ENCODE measurements around the gene ALPK1. TPM values are rescaled to one million over a fixed set of nuclear protein-coding genes. Genes with fewer than 3 reads are reported as not detected.
"Not testable (repeated sequence)": the region's sequence is repeated elsewhere in the genome, so short reads cannot be mapped to it uniquely, and the experiment has no call there.

ALPK1 gene
- total and polyA plus RNA-seq, 2 experiments from 2014 or later: 0.10 to 0.49 TPM

DNA sequence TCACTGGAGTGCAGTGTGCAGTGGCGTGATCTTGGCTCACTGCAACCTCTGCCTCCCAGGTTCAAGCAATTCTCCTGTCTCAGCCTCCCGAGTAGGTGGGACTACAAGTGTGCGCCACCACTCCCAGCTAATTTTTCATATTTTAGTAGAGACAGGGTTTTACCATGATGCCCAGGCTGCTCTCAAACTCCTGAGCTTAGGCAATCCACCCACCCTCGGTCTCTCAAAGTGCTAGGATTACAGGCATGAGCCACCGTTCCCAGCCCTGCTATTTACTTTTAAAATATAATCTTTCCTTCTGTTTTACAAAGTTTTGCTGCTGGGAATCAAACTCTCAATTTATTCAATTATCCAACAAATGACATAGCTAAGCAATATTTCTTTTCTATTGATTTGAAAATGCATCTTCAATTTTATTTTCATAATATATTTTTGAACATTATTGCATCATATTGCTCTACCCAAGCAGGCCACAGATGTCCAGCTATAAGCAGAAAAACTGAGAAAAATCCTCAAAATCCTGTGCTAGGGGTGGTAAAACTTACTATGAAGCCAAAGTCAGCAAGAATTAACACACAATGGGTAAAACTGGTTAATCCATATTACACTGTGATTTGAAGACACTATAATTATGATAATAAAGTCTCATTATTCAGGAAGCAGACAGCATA is 16.6 kb upstream of the ALPK1 start:
- Histone ChIP-seq H2AFZ (no peak overlapping the region), H4K20me1 (replicated peaks; ENCODE audit: insufficient read depth) (no peaks in the 10 kb centered on the region), H3K4me3 (no peak overlapping the region), H3K27ac (ENCODE audit: low read depth) (no peak overlapping the region), H3K79me2 (replicated peaks; ENCODE audit: insufficient read depth) (no peaks in the 10 kb centered on the region), H3K36me3 (ENCODE audit: insufficient read depth) (no peaks in the 10 kb centered on the region), H3K27me3 (ENCODE audit: insufficient read depth) (peaks cover 23% of the 10 kb centered on the region), H3K4me1 (ENCODE audit: insufficient read depth) (peaks cover 5% of the 10 kb centered on the region; the same call in 1 of the 2 replicates), H3K4me2 (no peak overlapping the region), H3F3A (replicated peaks; ENCODE audit: low read depth) (no peaks in the 10 kb centered on the region), H3K9me2 (ENCODE audit: insufficient read depth) (no peaks in the 10 kb centered on the region)
- H3K9me3 Mint-ChIP-seq: peaks cover 11% of the 10 kb centered on the region
- DNase-seq (ENCODE audit: low spot score) (no peak), ATAC-seq (no peak)
- TF ChIP-seq, protein P1, sequence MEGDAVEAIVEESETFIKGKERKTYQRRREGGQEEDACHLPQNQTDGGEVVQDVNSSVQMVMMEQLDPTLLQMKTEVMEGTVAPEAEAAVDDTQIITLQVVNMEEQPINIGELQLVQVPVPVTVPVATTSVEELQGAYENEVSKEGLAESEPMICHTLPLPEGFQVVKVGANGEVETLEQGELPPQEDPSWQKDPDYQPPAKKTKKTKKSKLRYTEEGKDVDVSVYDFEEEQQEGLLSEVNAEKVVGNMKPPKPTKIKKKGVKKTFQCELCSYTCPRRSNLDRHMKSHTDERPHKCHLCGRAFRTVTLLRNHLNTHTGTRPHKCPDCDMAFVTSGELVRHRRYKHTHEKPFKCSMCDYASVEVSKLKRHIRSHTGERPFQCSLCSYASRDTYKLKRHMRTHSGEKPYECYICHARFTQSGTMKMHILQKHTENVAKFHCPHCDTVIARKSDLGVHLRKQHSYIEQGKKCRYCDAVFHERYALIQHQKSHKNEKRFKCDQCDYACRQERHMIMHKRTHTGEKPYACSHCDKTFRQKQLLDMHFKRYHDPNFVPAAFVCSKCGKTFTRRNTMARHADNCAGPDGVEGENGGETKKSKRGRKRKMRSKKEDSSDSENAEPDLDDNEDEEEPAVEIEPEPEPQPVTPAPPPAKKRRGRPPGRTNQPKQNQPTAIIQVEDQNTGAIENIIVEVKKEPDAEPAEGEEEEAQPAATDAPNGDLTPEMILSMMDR (conservative IDR thresholded peaks at IDR 0.05; ENCODE audit: low read depth in 2 of 2): no peak
- H3K36me3 Mint-ChIP-seq (ENCODE audit: low read depth): peaks cover 5% of the 10 kb centered on the region; the same call in 2 of the 3 replicates
- H3K4me3 Mint-ChIP-seq: no peak overlapping the region
- peaks cover 9% of the 10 kb centered on the region for H3K4me1 Mint-ChIP-seq
- no peak overlapping the region for H3K27ac Mint-ChIP-seq
- peaks cover 16% of the 10 kb centered on the region for H3K27me3 Mint-ChIP-seq (ENCODE audit: insufficient read depth, low read depth, poor library complexity)

DNA sequence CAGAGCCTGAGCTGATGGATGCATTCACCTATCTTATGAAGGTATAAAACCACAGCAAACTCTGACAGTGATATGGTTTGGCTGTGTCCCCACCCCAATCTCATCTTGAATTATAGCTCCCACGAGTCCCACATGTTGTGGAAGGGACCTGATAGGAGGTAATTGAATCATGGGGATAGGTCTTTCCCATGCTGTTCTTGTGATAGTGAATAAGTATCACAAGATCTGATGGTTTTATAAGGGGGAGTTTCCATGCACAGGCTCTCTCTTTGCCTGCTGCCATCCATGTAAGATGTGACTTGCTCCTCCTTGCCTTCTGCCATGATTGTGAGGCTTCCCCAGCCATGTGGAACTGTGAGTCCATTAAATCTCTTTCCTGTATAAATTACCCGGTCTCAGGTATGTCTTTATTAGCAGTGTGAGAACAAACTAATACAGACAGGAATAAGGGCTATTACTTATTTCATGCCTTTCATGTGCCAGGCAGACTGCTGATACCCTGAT is 15.2 kb upstream of the ALPK1 start:
- H3K27me3 Mint-ChIP-seq (ENCODE audit: insufficient read depth, low read depth, poor library complexity): peaks cover 27% of the 10 kb centered on the region

DNA sequence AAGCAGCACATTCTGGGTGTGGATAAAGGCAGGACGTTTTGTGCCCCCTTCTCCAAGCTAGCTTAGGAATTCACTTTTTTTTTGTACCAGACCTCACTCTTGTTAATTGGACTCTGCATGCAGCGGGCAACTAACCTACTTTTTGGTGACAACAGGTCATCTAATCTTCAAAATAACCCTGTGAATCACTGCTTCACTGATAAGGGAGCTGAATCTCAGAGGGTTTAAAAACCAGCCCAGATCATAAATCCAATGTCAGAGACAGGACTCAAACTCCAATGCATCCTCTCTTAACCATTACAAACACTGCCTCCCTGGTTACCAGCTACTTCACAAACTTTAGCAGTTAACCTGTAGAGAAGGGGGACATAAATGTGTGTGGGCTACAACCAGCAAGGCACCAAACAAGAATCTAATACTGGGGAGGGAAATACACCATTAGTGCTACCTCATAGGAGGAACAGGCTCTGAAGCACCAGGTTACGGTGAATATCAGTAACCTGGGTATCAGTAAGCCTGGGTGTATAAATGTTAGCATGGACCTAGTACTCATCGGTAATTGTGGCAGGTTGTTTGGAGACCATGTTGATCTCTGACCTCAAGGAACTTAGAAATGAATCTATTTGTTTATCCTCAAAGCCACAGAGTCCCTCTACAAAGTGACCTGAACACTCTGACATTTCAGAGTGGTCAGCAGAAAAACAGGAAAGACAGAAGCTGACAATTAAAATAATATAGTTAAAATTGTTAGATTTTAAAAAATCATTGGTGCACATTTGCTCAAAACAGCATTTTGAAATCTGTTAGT is 14.1 kb upstream of the ALPK1 start:
- ATAC-seq (no peak), DNase-seq (ENCODE audit: low spot score) (no peak)
- Histone ChIP-seq H3K27me3 (ENCODE audit: insufficient read depth) (peaks cover 38% of the 10 kb centered on the region), H3F3A (replicated peaks; ENCODE audit: low read depth) (no peaks in the 10 kb centered on the region), H3K36me3 (ENCODE audit: insufficient read depth) (no peaks in the 10 kb centered on the region), H3K9me2 (ENCODE audit: insufficient read depth) (peaks cover 3% of the 10 kb centered on the region; the same call in 1 of the 2 replicates), H3K4me2 (no peak overlapping the region), H3K27ac (ENCODE audit: low read depth) (no peak overlapping the region), H3K4me3 (no peak overlapping the region), H2AFZ (no peak overlapping the region), H3K4me1 (ENCODE audit: insufficient read depth) (peaks cover 5% of the 10 kb centered on the region; the same call in 1 of the 2 replicates), H4K20me1 (replicated peaks; ENCODE audit: insufficient read depth) (no peaks in the 10 kb centered on the region), H3K79me2 (replicated peaks; ENCODE audit: insufficient read depth) (no peaks in the 10 kb centered on the region)
- no peak overlapping the region for H3K4me3 Mint-ChIP-seq
- H3K4me1 Mint-ChIP-seq: peaks cover 15% of the 10 kb centered on the region
- H3K27ac Mint-ChIP-seq: no peak overlapping the region
- peaks cover 29% of the 10 kb centered on the region for H3K27me3 Mint-ChIP-seq (ENCODE audit: insufficient read depth, low read depth, poor library complexity)
- H3K36me3 Mint-ChIP-seq (ENCODE audit: low read depth): peaks cover 11% of the 10 kb centered on the region; the same call in 2 of the 3 replicates
- peaks cover 29% of the 10 kb centered on the region for H3K9me3 Mint-ChIP-seq
- TF ChIP-seq, protein P2, sequence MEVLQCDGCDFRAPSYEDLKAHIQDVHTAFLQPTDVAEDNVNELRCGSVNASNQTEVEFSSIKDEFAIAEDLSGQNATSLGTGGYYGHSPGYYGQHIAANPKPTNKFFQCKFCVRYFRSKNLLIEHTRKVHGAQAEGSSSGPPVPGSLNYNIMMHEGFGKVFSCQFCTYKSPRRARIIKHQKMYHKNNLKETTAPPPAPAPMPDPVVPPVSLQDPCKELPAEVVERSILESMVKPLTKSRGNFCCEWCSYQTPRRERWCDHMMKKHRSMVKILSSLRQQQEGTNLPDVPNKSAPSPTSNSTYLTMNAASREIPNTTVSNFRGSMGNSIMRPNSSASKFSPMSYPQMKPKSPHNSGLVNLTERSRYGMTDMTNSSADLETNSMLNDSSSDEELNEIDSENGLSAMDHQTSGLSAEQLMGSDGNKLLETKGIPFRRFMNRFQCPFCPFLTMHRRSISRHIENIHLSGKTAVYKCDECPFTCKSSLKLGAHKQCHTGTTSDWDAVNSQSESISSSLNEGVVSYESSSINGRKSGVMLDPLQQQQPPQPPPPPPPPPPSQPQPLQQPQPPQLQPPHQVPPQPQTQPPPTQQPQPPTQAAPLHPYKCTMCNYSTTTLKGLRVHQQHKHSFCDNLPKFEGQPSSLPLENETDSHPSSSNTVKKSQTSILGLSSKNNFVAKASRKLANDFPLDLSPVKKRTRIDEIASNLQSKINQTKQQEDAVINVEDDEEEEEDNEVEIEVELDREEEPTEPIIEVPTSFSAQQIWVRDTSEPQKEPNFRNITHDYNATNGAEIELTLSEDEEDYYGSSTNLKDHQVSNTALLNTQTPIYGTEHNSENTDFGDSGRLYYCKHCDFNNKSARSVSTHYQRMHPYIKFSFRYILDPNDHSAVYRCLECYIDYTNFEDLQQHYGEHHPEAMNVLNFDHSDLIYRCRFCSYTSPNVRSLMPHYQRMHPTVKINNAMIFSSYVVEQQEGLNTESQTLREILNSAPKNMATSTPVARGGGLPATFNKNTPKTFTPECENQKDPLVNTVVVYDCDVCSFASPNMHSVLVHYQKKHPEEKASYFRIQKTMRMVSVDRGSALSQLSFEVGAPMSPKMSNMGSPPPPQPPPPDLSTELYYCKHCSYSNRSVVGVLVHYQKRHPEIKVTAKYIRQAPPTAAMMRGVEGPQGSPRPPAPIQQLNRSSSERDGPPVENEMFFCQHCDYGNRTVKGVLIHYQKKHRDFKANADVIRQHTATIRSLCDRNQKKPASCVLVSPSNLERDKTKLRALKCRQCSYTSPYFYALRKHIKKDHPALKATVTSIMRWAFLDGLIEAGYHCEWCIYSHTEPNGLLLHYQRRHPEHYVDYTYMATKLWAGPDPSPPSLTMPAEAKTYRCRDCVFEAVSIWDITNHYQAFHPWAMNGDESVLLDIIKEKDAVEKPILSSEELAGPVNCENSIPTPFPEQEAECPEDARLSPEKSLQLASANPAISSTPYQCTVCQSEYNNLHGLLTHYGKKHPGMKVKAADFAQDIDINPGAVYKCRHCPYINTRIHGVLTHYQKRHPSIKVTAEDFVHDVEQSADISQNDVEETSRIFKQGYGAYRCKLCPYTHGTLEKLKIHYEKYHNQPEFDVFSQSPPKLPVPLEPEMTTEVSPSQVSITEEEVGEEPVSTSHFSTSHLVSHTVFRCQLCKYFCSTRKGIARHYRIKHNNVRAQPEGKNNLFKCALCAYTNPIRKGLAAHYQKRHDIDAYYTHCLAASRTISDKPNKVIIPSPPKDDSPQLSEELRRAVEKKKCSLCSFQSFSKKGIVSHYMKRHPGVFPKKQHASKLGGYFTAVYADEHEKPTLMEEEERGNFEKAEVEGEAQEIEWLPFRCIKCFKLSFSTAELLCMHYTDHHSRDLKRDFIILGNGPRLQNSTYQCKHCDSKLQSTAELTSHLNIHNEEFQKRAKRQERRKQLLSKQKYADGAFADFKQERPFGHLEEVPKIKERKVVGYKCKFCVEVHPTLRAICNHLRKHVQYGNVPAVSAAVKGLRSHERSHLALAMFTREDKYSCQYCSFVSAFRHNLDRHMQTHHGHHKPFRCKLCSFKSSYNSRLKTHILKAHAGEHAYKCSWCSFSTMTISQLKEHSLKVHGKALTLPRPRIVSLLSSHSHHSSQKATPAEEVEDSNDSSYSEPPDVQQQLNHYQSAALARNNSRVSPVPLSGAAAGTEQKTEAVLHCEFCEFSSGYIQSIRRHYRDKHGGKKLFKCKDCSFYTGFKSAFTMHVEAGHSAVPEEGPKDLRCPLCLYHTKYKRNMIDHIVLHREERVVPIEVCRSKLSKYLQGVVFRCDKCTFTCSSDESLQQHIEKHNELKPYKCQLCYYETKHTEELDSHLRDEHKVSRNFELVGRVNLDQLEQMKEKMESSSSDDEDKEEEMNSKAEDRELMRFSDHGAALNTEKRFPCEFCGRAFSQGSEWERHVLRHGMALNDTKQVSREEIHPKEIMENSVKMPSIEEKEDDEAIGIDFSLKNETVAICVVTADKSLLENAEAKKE (CRISPR knock-in tag; IDR thresholded peaks at IDR 0.05): no peak

More for the DNA sequence above, 15.2 kb upstream of the ALPK1 start:
- peaks cover 37% of the 10 kb centered on the region for H3K27me3 ChIP-seq (ENCODE audit: insufficient read depth)
- not testable (repeated sequence) for H3K4me1 ChIP-seq (ENCODE audit: insufficient read depth); H3F3A ChIP-seq (replicated peaks; ENCODE audit: low read depth); H3K4me3 ChIP-seq; H3K36me3 ChIP-seq (ENCODE audit: insufficient read depth); H4K20me1 ChIP-seq (replicated peaks; ENCODE audit: insufficient read depth); H3K4me3 Mint-ChIP-seq; H3K4me2 ChIP-seq; H3K27ac Mint-ChIP-seq; ATAC-seq; H3K27ac ChIP-seq (ENCODE audit: low read depth); H2AFZ ChIP-seq; H3K79me2 ChIP-seq (replicated peaks; ENCODE audit: insufficient read depth); H3K9me2 ChIP-seq (ENCODE audit: insufficient read depth); DNase-seq (ENCODE audit: low spot score)
- H3K9me3 Mint-ChIP-seq: peaks cover 22% of the 10 kb centered on the region
- H3K4me1 Mint-ChIP-seq: peaks cover 11% of the 10 kb centered on the region
- H3K36me3 Mint-ChIP-seq (ENCODE audit: low read depth): peaks cover 11% of the 10 kb centered on the region; the same call in 2 of the 3 replicates

Data from GM23338 (cell line).